HG03571 (cell line): ENCODE measurements around the gene PRADC1.
A peak's percentile ranks its signal among the peaks of the same experiment; 100 is the strongest.
"Not testable (repeated sequence)": the region's sequence is repeated elsewhere in the genome, so short reads cannot be mapped to it uniquely, and the experiment has no call there.

Experiments
- ATAC-seq: cut with Tn5 transposase; IDR thresholded peaks from one replicate; pipeline ENCODE4 v1.9.1; 2021; ENCODE audit not compliant: unreplicated experiment

PRADC1 gene

GRCh38 chr2:73233154-73233931, at the start of gene PRADC1:
Gene PRADC1, minus strand, starts transcription at chr2:73233239. Its CDS starts 79 bp downstream, at chr2:73233160.
- ATAC-seq = peak; percentile 88

DNA sequence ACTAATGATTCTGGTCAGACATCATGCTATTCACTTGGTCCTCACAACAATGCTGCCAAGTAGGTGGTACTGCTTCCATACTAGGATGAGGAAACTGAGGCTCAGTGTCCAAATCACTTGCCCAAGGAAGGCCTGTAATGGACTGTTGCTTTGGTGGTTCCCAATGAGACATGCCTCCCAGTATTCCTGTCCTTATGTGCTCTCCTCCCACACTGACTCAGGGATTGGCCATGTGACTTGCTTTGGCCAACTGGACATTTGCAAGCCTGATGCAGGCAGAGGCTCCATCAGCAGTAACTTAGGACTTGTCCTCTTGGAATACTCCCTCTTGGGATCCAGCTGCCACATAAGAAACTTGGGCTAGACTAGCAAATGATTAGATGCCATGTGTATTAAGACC, 48.2 kb upstream of the PRADC1 start:
- no peak for ATAC-seq

DNA sequence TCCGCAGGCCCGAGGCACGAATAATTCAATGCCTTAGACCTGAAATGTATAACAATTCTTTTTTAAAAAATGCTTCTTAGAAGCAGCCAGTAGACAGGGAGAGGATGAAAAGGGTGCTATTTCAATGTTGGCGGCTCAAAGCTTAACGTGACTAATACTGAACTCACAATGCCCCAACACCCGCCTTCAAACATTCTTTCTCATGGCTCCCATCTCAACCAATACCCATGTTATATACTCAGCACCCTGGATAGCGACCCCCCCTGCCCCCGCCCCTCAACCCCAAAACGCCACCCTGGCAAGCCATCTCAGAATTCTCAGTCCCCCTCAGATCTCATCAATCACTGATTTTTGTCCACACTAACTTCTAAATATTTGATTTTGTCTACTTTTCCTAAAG, 46.8 kb upstream of the PRADC1 start:
- ATAC-seq = no peak

DNA sequence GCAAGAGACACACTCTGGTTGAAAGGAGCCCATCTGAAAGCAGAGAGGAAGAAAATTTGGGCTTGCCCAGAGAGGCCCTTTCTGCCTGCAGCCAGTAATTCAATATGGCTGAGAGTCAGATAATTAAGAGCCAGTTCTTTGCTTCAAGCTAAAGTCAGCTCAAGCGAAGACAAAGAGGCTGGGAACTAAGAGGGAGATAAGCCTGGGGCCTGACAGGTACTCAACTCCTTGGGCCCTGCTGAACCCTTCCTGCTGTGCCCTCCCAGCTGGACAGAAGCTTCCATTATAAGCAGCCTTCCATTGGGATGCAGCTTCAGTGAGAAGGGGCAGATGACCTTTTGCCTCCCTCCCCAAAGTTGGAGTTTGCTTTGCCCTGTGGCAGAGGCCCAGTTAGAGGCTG, 39.2 kb upstream of the PRADC1 start:
- no peak for ATAC-seq

GRCh38 chr2:73269686-73270465, 36.8 kb upstream of the PRADC1 start:
- no peak for ATAC-seq

DNA sequence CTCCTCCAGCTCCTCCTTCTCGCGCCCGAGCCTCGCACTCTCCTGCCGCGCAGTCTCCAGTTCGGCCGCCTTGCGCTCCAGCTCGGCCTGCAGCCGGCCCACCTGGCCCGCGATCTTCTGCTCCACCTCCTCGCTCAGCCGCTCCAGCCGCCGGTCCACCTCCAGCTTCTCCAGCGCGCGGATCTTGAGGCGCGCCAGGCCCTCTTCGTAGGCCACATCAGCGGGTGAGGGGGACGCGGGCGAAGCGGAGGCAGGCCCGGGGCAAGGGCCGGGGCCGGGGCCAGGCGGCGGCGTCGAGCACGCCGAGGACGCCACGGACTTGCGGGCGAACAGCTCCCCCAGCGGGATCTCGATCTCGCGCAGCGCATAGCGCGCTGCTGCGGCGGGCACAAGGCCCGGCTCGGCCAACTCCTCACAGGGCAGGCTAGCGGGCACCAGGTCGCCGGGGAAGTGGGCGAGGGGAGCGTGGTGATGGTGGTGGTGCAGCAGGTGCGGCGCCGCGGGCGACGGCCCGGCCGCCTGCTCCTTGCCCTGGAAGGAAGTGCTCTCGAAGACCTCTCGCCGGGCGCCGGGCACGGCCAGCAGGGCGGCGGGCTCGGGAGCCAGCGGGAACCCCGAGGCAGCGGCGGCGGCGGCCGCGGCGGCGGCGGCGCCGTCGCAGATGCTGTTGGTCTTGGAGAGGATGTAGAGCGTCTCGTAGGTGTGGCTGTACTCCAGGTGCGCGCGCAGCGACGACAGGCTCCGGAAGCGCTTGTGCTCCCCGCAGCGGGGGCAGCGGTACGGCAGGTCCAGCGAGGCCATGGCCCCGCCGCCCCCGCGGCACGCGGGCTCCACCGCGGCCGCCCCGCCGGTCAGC, 36.0 kb upstream of the PRADC1 start:
- ATAC-seq = peak; percentile 73

DNA sequence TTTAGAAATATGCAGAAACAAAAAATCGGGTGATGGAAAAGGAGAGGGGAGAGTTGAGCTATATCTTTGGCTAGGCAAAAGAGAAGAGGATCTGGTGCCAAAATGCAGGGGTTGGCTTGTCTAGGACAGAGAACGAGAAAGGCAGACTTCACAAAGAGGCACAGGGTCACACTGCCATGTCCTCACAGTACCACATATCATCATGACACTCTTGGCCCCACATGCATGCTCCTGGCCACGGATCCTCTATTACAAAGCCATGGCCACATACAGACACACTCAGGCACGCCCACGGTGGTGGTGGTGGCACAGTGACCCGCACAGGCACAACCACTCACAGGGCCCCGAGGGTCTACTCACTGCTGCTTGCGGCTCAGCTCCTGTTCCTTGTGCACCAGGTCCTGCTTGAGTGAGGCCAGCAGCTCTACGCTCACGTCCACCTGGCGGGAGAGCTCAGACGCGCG, 35.4 kb upstream of the PRADC1 start:
- no peak for ATAC-seq

- no peak for ATAC-seq
Measured at GRCh38 chr2:73267008-73267407, 34.0 kb upstream of the PRADC1 start.

GRCh38 chr2:73266061-73266901, 33.2 kb upstream of the PRADC1 start:
- no peak for ATAC-seq

DNA sequence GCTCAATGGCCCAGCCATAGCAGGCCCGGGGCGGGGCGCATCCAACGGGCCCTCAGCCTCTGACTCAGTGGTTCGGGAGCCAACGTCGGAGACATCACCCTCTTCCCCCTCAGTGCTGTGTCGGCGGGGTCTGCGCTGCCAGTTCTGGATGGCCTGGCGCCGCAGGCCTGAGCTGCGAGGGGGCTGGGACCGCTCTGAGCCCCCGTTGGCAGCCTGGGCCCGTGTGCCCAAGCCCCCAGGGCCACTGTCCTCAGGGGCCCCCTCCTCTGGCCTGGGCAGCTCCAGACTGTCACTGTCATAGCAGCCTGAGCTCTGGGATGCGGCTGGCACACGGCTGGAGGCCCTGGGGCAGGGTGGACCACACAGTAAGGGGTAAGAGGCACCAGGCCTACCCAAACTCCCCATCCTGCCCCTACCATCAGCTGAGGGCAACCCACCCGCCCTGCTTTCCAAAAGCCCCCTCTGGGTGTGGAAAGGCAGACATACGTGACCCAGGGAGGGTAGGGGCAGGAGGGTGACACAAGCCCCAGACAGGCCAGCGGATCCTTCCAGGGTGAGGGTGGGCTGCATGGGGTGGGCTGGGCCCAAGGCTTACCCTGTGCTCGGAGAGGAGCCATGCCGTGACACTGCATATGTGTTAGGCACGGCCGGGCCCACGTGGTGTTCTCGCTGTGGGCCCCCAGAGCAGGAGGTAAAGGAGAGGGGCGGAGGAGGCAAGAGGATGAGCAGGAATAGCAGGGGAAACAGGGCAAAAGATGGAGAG, 32.4 kb upstream of the PRADC1 start:
- no peak for ATAC-seq

- no peak for ATAC-seq
Measured at GRCh38 chr2:73264783-73265182, 31.7 kb upstream of the PRADC1 start.

DNA sequence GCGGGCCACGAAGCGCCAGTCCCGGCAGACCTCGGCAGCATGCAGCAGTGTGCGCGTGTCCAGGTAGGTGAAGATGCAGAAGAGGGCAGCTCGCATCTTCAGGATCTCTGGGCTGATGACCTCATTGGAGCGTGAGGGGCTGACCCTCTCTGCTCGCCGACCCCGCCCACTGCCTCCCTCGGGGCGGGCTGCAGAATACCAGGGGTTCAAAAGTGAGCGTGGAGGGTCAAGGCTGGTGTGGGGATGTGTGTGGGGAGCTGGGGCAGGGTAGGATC, 31.2 kb upstream of the PRADC1 start:
- ATAC-seq = no peak

DNA sequence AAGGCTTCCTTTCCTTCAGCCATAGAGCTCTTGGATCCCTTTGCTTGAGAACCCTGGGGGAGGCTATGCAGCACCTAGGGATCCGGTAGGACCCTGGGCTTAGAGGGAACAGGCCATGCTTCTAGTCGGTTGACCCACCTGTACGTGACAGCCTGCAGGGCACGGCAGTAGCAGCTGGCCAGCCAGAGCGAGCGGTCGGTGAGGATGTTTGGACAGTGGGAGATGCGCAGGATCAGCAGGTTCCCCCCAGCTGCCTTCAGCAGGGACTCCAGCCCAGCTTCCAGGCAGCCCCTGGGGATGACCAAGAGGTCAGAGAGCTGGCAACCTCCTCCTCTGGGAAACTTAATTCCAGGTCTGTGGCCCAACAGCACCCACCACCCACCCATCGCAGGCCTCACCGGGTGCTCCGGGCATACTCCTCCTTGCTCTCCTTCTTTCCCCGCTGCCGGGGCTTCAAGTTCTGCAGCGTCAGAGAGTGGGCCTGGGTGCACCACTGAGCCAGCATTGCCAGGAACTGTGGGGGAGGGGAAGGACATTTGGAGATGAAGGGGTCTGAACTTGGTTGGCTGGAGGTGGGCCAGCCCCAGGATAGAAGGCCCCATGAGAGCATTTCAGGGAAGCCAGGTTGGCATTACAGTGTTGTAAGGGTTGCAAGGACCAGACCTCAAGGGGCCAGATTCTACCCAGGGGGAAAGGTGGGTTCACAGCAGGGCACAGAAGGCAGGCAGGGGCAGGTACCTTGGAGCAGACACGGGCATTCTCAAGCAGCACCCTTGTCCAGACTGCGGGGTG, 30.7 kb upstream of the PRADC1 start:
- no peak for ATAC-seq

DNA sequence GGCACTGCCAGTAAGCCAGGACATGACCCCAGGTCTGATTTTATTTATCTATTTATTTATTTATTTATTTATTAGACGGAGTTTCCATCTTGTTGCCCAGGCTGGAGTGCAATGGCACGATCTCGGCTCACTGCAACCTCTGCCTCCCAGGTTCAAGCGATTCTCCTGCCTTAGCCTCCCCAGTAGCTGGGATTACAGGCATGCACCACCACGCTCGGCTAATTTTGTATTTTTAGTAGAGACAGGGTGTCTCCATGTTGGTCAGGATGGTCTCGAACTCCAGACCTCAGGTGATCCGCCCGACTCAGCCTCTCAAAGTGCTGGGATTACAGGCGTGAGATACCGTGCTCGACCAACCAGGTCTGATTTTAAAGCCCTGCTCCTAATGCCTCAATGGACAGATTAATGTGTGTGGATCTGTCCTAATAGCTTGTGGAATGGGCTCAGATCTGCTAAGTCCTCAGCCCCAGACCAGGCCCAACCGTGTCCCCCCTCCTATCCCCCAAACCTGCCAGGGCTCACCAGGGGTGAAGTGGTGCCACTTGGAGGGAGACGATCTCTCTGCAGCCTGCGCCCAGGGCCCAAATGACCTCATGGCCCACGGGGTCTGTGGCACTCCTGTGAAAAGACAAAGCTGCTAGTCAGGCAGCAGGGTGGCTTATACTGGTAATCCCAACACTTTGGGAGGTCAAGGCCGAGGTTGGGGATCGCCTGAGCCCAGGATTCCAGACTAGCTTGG, 29.8 kb upstream of the PRADC1 start:
- ATAC-seq = not testable (repeated sequence)

DNA sequence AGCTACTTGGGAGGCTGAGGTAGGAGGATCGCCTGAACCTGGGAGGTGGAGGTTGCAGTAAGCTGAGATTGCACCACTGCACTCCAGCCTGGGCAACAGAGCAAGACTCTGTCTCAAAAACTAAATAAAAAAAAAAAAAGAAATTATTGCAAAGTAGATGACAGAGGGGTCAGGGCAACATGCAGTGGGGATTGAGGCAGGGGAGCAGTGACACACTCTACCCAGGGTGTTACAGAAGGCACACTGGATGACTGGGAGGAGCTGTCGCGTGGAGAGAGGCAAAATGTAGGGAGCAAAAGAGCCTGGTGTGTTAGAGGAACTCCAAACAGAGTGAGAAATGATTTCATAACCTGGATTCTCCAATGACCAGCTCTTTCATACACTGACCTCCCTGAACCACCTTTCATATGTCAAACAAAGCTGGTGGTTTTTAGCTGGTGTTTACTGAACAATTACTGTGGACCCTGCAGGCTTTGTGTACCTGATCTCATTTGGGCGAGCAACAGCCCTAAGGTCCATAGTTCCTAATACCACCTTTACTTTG, 29.1 kb upstream of the PRADC1 start:
- no peak for ATAC-seq

- no peak for ATAC-seq
Measured at GRCh38 chr2:73260338-73260984, 27.4 kb upstream of the PRADC1 start.

DNA sequence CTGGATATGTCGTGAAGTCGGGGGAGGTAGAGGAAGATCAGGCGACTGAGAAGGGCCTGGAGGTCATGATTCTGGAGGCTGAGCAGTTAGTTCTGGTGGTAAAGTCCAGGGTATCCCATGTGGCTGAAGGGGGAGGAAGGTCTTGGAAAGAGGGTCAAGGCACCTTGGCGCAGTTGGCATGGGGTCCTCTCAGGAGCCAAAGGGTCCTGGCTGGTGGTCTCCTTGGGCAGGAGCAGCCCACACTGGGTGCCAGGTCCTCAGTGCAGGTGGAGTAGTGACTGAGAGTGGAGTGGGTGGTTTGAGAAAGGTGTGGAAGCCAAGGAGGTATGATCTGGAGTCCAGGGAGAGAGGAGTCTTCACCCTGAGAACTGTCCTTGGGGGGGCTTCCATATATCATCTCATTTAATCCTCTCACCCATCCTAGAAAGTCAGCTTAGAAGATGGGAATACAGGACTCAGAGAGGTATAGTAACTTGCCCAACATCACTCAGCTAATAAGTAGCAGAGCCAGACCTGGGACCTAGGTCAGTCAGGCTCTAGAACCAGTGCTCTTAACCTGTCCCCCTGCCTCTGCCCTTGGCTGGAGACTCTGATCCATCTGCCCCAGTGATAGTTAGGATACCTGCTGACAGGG, 26.8 kb upstream of the PRADC1 start:
- no peak for ATAC-seq
